HFFc6 (cell line): ENCODE data around the gene C2orf72. TPM values are rescaled to one million over a fixed set of nuclear protein-coding genes. Genes with fewer than 3 reads are reported as not detected.
"Not testable (repeated sequence)": the region's sequence is repeated elsewhere in the genome, so short reads cannot be mapped to it uniquely, and the experiment has no call there.

ENCODE experiments used
- DNase-seq: peaks from one replicate; pipeline ENCODE4 v3.0.0-alpha.2; 2018
- H3K27ac Mint-ChIP-seq: 2 replicates; pipeline ENCODE4 v1.8.0; 2020; ENCODE audit warnings: mild to moderate bottlenecking, mixed read lengths
- H3K27me3 Mint-ChIP-seq: 2 replicates; pipeline ENCODE4 v1.8.0; 2021; ENCODE audit warnings: mild to moderate bottlenecking, moderate library complexity, mixed read lengths; ENCODE audit not compliant: insufficient read depth
- H3K36me3 Mint-ChIP-seq: 2 replicates; pipeline ENCODE4 v1.8.0; 2021; ENCODE audit warnings: low read depth, mixed read lengths
- H3K4me1 Mint-ChIP-seq: 2 replicates; pipeline ENCODE4 v1.8.0; 2020; ENCODE audit warnings: low read depth, mixed read lengths
- H3K4me3 Mint-ChIP-seq: 2 replicates; pipeline ENCODE4 v1.8.0; 2020; ENCODE audit warnings: mild to moderate bottlenecking, moderate library complexity, mixed read lengths
- H3K9me3 Mint-ChIP-seq: 2 replicates; pipeline ENCODE4 v1.8.0; 2020; ENCODE audit warnings: mild to moderate bottlenecking, mixed read lengths
- total RNA-seq, 6 experiments: library from RNA; stranded (reverse); fragmentation: NEBNext Ultra II Directional; extraction: Animal tissue kit (Norgen Biotek cat#: 25700); gene quantifications; 2 replicates in 1 of 6; 3 replicates in 5 of 6; pipeline ENCODE4 v1.2.3, GENCODE V29; 2021
- TF ChIP-seq, protein P1 (sequence below): fragments of 200-600 bp; sonication (generic); IDR thresholded peaks from 2 replicates; pipeline ENCODE4 v1.5.0; 2021; ENCODE audit warnings: antibody characterized with exemption, mild to moderate bottlenecking

C2orf72 gene
- total RNA-seq, 6 experiments from 2014 or later, result not detected

DNA sequence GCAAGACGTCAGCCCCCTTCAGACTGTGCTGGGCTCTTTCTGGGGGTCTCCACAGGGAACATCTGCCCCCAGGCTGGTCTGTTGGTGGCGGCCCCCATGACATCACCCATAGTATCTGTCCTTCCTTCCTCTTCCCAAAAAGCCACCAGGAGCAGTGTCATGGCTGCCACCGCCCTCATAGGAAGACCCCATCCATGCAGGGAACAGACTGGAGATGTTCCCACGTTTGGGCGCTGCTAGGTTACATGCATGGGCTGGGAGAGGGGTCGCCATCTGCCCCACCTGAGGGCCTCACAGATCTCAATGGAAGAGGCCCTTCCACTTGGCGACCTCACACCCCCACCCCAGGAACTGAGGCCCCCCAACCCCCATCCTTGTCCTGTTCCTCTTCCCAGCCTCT lies 36.3 kb upstream of the C2orf72 start:
- Mint-ChIP-seq H3K9me3 (peaks cover 11% of the 10 kb centered on the region), H3K27ac (no peak overlapping the region)

DNA sequence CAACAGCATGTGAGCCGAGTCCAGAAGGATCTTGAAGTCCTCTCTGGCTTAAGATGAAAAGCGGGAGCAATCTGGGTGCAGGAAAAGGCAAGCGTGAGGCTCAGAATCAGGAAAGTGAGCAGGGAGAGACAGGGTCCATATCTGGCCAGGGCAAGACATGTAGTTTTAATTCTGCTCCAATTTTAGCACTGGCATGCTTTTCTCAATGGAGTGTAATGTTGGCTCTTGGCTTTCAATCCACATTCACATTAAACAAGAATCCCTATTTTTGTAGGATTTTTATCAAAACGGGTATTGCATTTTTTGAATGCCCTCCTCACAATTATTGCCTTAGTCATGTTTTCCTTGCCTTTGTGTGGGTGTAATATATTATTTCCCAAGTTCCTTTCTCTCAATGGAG lies 35.4 kb upstream of the C2orf72 start:
- H3K36me3 Mint-ChIP-seq, result peaks cover 9% of the 10 kb centered on the region
- peaks cover 57% of the 10 kb centered on the region for H3K27me3 Mint-ChIP-seq
- H3K4me1 Mint-ChIP-seq, result no peaks in the 10 kb centered on the region
- H3K27ac Mint-ChIP-seq, result no peak overlapping the region
- H3K4me3 Mint-ChIP-seq, result no peak overlapping the region
- H3K9me3 Mint-ChIP-seq, result peaks cover 11% of the 10 kb centered on the region
- TF ChIP-seq, protein P1, sequence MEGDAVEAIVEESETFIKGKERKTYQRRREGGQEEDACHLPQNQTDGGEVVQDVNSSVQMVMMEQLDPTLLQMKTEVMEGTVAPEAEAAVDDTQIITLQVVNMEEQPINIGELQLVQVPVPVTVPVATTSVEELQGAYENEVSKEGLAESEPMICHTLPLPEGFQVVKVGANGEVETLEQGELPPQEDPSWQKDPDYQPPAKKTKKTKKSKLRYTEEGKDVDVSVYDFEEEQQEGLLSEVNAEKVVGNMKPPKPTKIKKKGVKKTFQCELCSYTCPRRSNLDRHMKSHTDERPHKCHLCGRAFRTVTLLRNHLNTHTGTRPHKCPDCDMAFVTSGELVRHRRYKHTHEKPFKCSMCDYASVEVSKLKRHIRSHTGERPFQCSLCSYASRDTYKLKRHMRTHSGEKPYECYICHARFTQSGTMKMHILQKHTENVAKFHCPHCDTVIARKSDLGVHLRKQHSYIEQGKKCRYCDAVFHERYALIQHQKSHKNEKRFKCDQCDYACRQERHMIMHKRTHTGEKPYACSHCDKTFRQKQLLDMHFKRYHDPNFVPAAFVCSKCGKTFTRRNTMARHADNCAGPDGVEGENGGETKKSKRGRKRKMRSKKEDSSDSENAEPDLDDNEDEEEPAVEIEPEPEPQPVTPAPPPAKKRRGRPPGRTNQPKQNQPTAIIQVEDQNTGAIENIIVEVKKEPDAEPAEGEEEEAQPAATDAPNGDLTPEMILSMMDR, result no peak
- no peak for DNase-seq

More for the DNA sequence above, 36.3 kb upstream of the C2orf72 start:
- Mint-ChIP-seq H3K36me3 (peaks cover 9% of the 10 kb centered on the region), H3K27me3 (peaks cover 56% of the 10 kb centered on the region), H3K4me3 (no peak overlapping the region), H3K4me1 (no peaks in the 10 kb centered on the region)
- DNase-seq, result no peak
- TF ChIP-seq, protein P1, result no peak

- DNase-seq, result no peak
- TF ChIP-seq, protein P1, result no peak
- H3K36me3 Mint-ChIP-seq, result peaks cover 9% of the 10 kb centered on the region
- no peak overlapping the region for H3K27ac Mint-ChIP-seq
- peaks cover 11% of the 10 kb centered on the region for H3K9me3 Mint-ChIP-seq
- H3K4me3 Mint-ChIP-seq, result no peak overlapping the region
- no peaks in the 10 kb centered on the region; the same call in 1 of the 2 replicates for H3K4me1 Mint-ChIP-seq
- peaks cover 54% of the 10 kb centered on the region for H3K27me3 Mint-ChIP-seq
These were observed 34.7 kb upstream of the C2orf72 start for GRCh38 chr2:231002641-231003040.

DNA sequence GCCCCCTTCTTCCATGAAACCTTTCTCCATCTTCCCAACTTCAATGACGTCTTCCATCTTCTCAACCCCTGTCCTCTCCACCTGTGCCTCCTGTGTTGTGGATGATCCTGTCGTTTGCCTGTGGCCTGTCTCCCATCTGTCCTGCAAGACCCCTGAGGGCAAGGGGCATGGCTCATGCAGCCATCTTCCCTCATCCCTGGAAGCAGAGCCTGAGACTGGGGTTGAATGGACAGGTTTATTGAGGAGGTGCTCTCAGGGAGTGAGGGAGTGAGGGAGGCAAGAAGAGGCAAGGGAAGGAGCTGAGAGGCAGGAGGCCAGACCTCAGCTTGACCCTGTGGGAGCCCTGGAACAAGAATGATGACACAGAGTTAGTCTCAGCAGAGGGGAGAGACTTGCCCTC lies 34.1 kb upstream of the C2orf72 start:
- TF ChIP-seq, protein P1, result no peak
- Mint-ChIP-seq H3K27ac (no peak overlapping the region), H3K36me3 (peaks cover 9% of the 10 kb centered on the region), H3K4me1 (no peaks in the 10 kb centered on the region; the same call in 1 of the 2 replicates), H3K27me3 (peaks cover 52% of the 10 kb centered on the region), H3K4me3 (no peak overlapping the region), H3K9me3 (peaks cover 11% of the 10 kb centered on the region)
- DNase-seq, result no peak

GRCh38 chr2:231004930-231005329 lies 32.4 kb upstream of the C2orf72 start:
- not testable (repeated sequence) for H3K4me1 Mint-ChIP-seq, H3K27ac Mint-ChIP-seq, DNase-seq, H3K36me3 Mint-ChIP-seq, H3K4me3 Mint-ChIP-seq
- H3K9me3 Mint-ChIP-seq, result peaks cover 11% of the 10 kb centered on the region
- H3K27me3 Mint-ChIP-seq, result peaks cover 53% of the 10 kb centered on the region

DNA sequence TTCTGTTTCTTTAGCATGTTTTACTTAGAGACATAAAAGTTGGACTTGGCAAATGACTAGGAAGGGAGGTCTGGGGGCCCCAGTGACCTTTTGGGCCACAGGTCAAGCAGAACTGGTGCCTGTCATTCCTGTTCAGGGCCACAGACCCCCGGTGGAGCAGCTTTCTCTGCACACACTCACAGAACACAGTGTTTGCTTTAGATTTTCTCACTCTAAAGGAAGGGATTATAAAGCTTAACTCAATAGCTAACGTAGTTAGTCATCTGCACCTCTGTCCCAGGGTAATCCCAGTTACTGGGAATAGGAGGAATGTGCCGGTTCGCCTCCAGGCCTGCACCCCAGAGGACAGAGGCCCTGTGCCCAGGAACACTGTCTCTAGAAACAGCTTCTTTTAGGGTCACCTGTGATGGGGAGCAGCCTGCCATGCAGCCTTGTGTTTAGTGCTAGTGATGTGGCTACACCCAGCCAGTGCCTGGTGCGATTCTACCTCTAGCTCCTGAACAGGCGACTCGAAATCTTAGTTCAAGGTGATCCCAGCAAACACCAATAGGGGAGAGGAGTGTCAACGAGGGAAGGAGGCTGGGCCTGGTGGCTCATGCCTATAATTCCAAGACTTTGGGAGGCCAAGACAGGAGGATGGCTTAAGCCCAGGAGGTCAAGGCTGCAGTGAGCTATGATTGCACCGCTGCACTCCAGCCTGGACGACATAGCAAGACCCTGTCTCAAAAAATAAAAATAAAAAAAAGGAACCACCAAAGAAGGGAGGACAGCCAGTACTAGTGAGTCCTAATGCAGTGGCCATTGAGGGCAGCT lies 29.8 kb upstream of the C2orf72 start:
- no peak for DNase-seq
- H3K27me3 Mint-ChIP-seq, result peaks cover 56% of the 10 kb centered on the region
- H3K4me1 Mint-ChIP-seq, result no peaks in the 10 kb centered on the region; the same call in 1 of the 2 replicates
- TF ChIP-seq, protein P1, result no peak
- peaks cover 9% of the 10 kb centered on the region for H3K36me3 Mint-ChIP-seq
- peaks cover 11% of the 10 kb centered on the region for H3K9me3 Mint-ChIP-seq
- H3K27ac Mint-ChIP-seq, result no peak overlapping the region
- H3K4me3 Mint-ChIP-seq, result no peak overlapping the region
